Fibroblast of gingiva (primary cell): Measurements from ENCODE around the gene SLC38A5.
A peak's percentile ranks its signal among the peaks of the same experiment; 100 is the strongest.
"Not testable (repeated sequence)": the region's sequence is repeated elsewhere in the genome, so short reads cannot be mapped to it uniquely, and the experiment has no call there.

Experiments used
- DNase-seq: peaks from one replicate; pipeline ENCODE4 v3.0.0-alpha.2; 2011; ENCODE audit warnings: low read depth

Gene SLC38A5

GRCh38 chrX:48468693-48469691 lies 1.1 kb downstream of the SLC38A5 start:
- DNase-seq = no peak

- DNase-seq = no peak
Observed at GRCh38 chrX:48468247-48468671, 1.8 kb downstream of the SLC38A5 start.

- no peak for DNase-seq
Observed at GRCh38 chrX:48467281-48467761, 2.7 kb downstream of the SLC38A5 start.

GRCh38 chrX:48466696-48467095 lies 3.4 kb downstream of the SLC38A5 start:
- no peak for DNase-seq

- DNase-seq = peak; percentile 88
Observed at GRCh38 chrX:48465336-48465933, 4.6 kb downstream of the SLC38A5 start.

- DNase-seq = no peak
Observed at GRCh38 chrX:48461830-48462229, 8.2 kb downstream of the SLC38A5 start.

- DNase-seq = no peak
Observed at GRCh38 chrX:48460606-48461005, 9.5 kb downstream of the SLC38A5 start.

- DNase-seq = no peak
Observed at GRCh38 chrX:48460031-48460430, 10.0 kb downstream of the SLC38A5 start.

GRCh38 chrX:48459483-48459882 lies 10.6 kb downstream of the SLC38A5 start:
- no peak for DNase-seq

- DNase-seq = no peak
Observed at GRCh38 chrX:48458711-48459110, 11.3 kb downstream of the SLC38A5 start.

- DNase-seq = no peak
Observed at GRCh38 chrX:48456628-48457331, 13.3 kb downstream of the SLC38A5 start.

- DNase-seq = no peak
Observed at GRCh38 chrX:48451708-48452107, 18.4 kb downstream of the SLC38A5 start.

- no peak for DNase-seq
Observed at GRCh38 chrX:48450076-48450475, 20.0 kb downstream of the SLC38A5 start.

GRCh38 chrX:48447201-48447600 lies 22.9 kb downstream of the SLC38A5 start:
- DNase-seq = not testable (repeated sequence)

- DNase-seq = not testable (repeated sequence)
Observed at GRCh38 chrX:48433713-48434112, 36.3 kb downstream of the SLC38A5 start.

- DNase-seq = not testable (repeated sequence)
Observed at GRCh38 chrX:48430166-48430565, 39.9 kb downstream of the SLC38A5 start.

GRCh38 chrX:48429606-48430005 lies 40.5 kb downstream of the SLC38A5 start:
- DNase-seq = not testable (repeated sequence)

GRCh38 chrX:48427027-48427716 lies 42.9 kb downstream of the SLC38A5 start:
- DNase-seq = not testable (repeated sequence)

GRCh38 chrX:48411860-48412259 lies 58.2 kb downstream of the SLC38A5 start, which contains the start of gene SSX4B:
Gene SSX4B (minus strand): TSS chrX:48411960. CDS start chrX:48411372, 588 bp downstream.
- DNase-seq = not testable (repeated sequence)
